Activated T-helper 17 cell treated with anti-CD3 and anti-CD28 coated beads, Interleukin-2, amount 50 U/mL, for 72 hours (primary cell): ENCODE measurements around the gene TAB2. TPM values are rescaled to one million over a fixed set of nuclear protein-coding genes. Genes with fewer than 3 reads are reported as not detected.
"Not testable (repeated sequence)": the region's sequence is repeated elsewhere in the genome, so short reads cannot be mapped to it uniquely, and the experiment has no call there.

Source experiments
- ATAC-seq: fragments of 150-1000 bp; cut with Tn5 transposase; replicated peaks from 2 replicates; pipeline ENCODE4 v1.10.0; 2021; ENCODE audit warnings: mild to moderate bottlenecking, moderate library complexity
- H3K27ac Mint-ChIP-seq: one replicate; pipeline ENCODE4 v1.8.0; 2022; ENCODE audit warnings: mixed read lengths
- H3K27me3 Mint-ChIP-seq: one replicate; pipeline ENCODE4 v1.8.0; 2022; ENCODE audit warnings: mixed read lengths
- H3K36me3 Mint-ChIP-seq: one replicate; pipeline ENCODE4 v1.8.0; 2022; ENCODE audit warnings: low read depth, mild to moderate bottlenecking, mixed read lengths
- H3K4me1 Mint-ChIP-seq: one replicate; pipeline ENCODE4 v1.8.0; 2022; ENCODE audit warnings: mixed read lengths
- H3K4me3 Mint-ChIP-seq: one replicate; pipeline ENCODE4 v1.8.0; 2022; ENCODE audit warnings: mild to moderate bottlenecking, mixed read lengths
- H3K9me3 Mint-ChIP-seq: one replicate; pipeline ENCODE4 v1.8.0; 2022; ENCODE audit warnings: mixed read lengths
- total RNA-seq, 2 donors: library from RNA; stranded (reverse); gene quantifications; one replicate each; pipeline ENCODE4 v1.2.3, GENCODE V29; 2022

Gene TAB2
- total RNA-seq, 2 donors from 2014 or later = 164 to 185 TPM

DNA sequence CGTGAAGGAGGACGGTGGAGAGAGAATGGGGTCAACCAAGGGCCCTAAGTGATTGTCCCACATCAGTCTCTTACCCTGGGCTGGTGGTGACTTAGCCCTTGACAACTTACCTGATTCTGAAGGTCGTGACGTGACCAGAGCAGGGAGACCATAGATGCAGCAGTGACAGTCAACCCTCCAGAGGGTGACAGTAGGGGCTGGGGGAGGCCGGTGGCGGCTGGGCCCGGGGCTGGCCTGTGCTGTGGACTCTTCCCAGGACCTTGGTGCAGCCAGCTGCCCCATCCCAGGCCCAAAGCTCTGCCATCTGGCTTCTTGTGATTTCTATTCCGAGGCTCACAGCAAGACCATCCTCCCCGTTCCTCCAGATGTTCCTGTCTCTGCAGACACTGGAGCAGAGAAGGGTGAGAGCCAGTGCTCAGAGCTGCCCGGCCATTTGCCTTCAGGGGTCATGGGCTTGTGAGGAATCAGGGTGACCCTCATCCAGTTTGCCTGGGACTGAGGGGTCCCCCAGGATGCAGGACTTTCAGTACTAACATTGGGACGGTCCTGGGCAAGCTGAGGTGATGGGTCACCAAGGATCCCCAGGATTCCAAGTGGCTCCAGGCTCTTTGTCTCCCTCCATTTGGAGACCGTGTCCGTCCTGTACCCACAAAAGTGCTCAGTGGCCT, 118.5 kb downstream of the TAB2 start:
- no peaks in the 10 kb centered on the region for H3K36me3 Mint-ChIP-seq
- no peak overlapping the region for H3K4me3 Mint-ChIP-seq
- peaks cover 23% of the 10 kb centered on the region for H3K4me1 Mint-ChIP-seq
- no peaks in the 10 kb centered on the region for H3K9me3 Mint-ChIP-seq
- H3K27ac Mint-ChIP-seq = no peak overlapping the region
- ATAC-seq = no peak
- H3K27me3 Mint-ChIP-seq = no peaks in the 10 kb centered on the region

DNA sequence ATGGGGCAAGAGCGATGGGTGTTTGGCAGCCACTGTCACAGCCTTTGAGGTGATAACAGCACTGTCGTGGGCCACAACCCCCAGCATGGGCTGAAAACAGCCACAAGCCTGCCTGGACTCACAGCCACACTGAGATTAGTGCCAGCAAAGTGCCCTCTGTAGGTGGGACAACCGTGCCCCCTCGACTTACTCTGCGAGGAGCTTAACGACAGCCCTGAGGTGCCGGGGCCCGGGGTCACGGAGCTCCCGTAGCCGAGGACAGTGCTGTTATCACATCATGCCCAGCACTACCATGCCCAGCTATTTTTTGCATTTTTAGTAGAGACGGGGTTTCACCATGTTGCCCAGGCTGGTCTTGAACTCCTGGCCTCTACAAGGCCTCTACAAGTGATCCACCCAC, 119.1 kb downstream of the TAB2 start:
- no peak overlapping the region for H3K27ac Mint-ChIP-seq
- no peaks in the 10 kb centered on the region for H3K36me3 Mint-ChIP-seq
- ATAC-seq = no peak
- peaks cover 26% of the 10 kb centered on the region for H3K4me1 Mint-ChIP-seq
- H3K9me3 Mint-ChIP-seq = no peaks in the 10 kb centered on the region
- H3K27me3 Mint-ChIP-seq = no peaks in the 10 kb centered on the region
- H3K4me3 Mint-ChIP-seq = no peak overlapping the region

DNA sequence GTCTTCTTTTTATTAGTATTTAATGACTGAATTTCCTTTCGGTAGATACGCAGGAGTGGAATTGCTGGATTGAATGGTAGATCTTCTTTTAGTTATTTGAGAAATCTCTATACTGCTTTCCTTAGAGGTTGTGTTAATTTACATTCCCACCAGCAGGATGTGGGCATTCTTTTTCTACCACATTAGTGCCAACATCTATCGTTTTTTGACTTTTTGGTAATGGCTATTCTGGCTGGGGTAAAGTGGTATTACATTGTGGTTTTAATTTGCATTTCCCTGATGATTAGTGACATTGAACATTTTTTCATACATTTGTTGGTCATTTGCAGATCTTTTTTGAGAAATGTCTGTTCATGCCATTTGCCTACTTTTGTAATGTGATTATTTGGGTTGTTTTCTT, 119.7 kb downstream of the TAB2 start:
- Mint-ChIP-seq H3K9me3 (no peaks in the 10 kb centered on the region), H3K36me3 (no peaks in the 10 kb centered on the region), H3K27me3 (no peaks in the 10 kb centered on the region), H3K4me3 (no peak overlapping the region), H3K4me1 (peaks cover 26% of the 10 kb centered on the region), H3K27ac (no peak overlapping the region)
- ATAC-seq = no peak

GRCh38 chr6:149438855-149439254, 121.3 kb downstream of the TAB2 start:
- ATAC-seq = peak; percentile 79
- Mint-ChIP-seq H3K9me3 (no peaks in the 10 kb centered on the region), H3K27ac (peak overlapping the region; percentile 17), H3K4me3 (peak overlapping the region; percentile 4), H3K27me3 (no peaks in the 10 kb centered on the region), H3K4me1 (peaks cover 35% of the 10 kb centered on the region), H3K36me3 (no peaks in the 10 kb centered on the region)

- Mint-ChIP-seq H3K4me1 (peaks cover 38% of the 10 kb centered on the region), H3K9me3 (no peaks in the 10 kb centered on the region), H3K36me3 (peaks cover 2% of the 10 kb centered on the region), H3K4me3 (peak overlapping the region; percentile 4), H3K27ac (peak overlapping the region; percentile 17), H3K27me3 (no peaks in the 10 kb centered on the region)
- no peak for ATAC-seq
These were observed 122.1 kb downstream of the TAB2 start for GRCh38 chr6:149439626-149440025.

GRCh38 chr6:149440735-149441671, 123.5 kb downstream of the TAB2 start:
- ATAC-seq = no peak
- H3K36me3 Mint-ChIP-seq = peaks cover 11% of the 10 kb centered on the region
- peaks cover 45% of the 10 kb centered on the region for H3K4me1 Mint-ChIP-seq
- H3K27me3 Mint-ChIP-seq = no peaks in the 10 kb centered on the region
- H3K9me3 Mint-ChIP-seq = no peaks in the 10 kb centered on the region
- H3K27ac Mint-ChIP-seq = no peak overlapping the region
- H3K4me3 Mint-ChIP-seq = no peak overlapping the region

- Mint-ChIP-seq H3K27ac (no peak overlapping the region), H3K27me3 (no peaks in the 10 kb centered on the region), H3K36me3 (peaks cover 18% of the 10 kb centered on the region), H3K4me1 (peaks cover 45% of the 10 kb centered on the region), H3K9me3 (no peaks in the 10 kb centered on the region), H3K4me3 (no peak overlapping the region)
- no peak for ATAC-seq
These were observed 124.2 kb downstream of the TAB2 start for GRCh38 chr6:149441740-149442139.

DNA sequence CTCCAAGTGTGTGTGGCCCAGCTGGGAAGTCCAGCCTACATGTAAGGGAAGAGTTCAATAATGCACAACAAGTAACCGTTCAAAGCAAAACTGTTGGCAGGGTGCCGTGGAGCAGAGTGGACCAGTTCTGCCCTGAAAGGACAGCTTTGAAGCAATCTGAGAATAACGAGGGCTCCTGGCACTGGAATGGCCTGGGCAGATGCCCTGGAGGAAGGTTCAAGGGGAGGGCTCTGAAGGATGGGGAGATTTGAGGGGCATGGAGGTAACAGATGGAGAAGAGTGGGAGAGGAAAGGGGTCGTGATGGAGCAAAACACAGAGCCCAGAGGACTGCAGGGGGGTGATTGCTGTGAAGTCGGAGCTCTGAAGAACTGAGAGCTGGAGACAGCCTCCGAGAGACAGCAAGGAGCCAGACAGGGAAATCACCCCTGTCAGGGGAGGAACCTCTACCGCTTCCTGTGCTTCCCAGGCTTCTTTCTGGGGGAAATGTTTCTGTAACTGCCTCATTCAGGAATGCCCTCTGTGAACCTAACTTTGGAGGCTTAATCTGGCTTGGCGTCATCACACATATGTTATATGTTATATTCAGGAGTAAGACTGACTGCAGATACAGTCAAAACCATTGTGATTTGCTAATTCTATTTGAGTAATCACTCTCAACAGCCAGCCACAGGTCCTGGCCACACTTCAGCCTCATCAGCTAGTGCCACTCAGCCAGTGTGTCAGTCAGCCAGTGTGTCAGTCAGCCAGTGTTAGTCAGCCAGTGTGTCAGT, 126.1 kb downstream of the TAB2 start:
- H3K9me3 Mint-ChIP-seq = no peaks in the 10 kb centered on the region
- peaks cover 39% of the 10 kb centered on the region for H3K4me1 Mint-ChIP-seq
- peak; percentile 27 for ATAC-seq
- H3K36me3 Mint-ChIP-seq = peaks cover 35% of the 10 kb centered on the region
- H3K27me3 Mint-ChIP-seq = no peaks in the 10 kb centered on the region
- peak overlapping the region; percentile 87 for H3K27ac Mint-ChIP-seq
- H3K4me3 Mint-ChIP-seq = no peak overlapping the region

- ATAC-seq = peak; percentile 10
- not testable (repeated sequence) for H3K27me3 Mint-ChIP-seq
These were observed 127.0 kb downstream of the TAB2 start for GRCh38 chr6:149444360-149445094.

GRCh38 chr6:149445095-149445466, 127.6 kb downstream of the TAB2 start:
- Mint-ChIP-seq H3K9me3 (no peaks in the 10 kb centered on the region), H3K36me3 (peaks cover 49% of the 10 kb centered on the region), H3K4me3 (peak overlapping the region; percentile 53), H3K27me3 (no peaks in the 10 kb centered on the region), H3K4me1 (peaks cover 33% of the 10 kb centered on the region), H3K27ac (peak overlapping the region; percentile 78)
- peak; percentile 69 for ATAC-seq

More at GRCh38 chr6:149444360-149445094, 127.0 kb downstream of the TAB2 start:
- peak overlapping the region; percentile 78 for H3K27ac Mint-ChIP-seq
- H3K4me3 Mint-ChIP-seq = peak overlapping the region; percentile 53
- peaks cover 35% of the 10 kb centered on the region for H3K4me1 Mint-ChIP-seq
- H3K36me3 Mint-ChIP-seq = peaks cover 44% of the 10 kb centered on the region
- not testable (repeated sequence) for H3K9me3 Mint-ChIP-seq

GRCh38 chr6:149445573-149445972, 128.1 kb downstream of the TAB2 start:
- Mint-ChIP-seq H3K27ac (peak overlapping the region; percentile 78), H3K9me3 (no peaks in the 10 kb centered on the region), H3K27me3 (no peaks in the 10 kb centered on the region), H3K4me3 (peak overlapping the region; percentile 53), H3K36me3 (peaks cover 54% of the 10 kb centered on the region), H3K4me1 (peaks cover 33% of the 10 kb centered on the region)
- peak; percentile 42 for ATAC-seq

GRCh38 chr6:149446791-149447376, 129.4 kb downstream of the TAB2 start:
- peak overlapping the region; percentile 80 for H3K27ac Mint-ChIP-seq

DNA sequence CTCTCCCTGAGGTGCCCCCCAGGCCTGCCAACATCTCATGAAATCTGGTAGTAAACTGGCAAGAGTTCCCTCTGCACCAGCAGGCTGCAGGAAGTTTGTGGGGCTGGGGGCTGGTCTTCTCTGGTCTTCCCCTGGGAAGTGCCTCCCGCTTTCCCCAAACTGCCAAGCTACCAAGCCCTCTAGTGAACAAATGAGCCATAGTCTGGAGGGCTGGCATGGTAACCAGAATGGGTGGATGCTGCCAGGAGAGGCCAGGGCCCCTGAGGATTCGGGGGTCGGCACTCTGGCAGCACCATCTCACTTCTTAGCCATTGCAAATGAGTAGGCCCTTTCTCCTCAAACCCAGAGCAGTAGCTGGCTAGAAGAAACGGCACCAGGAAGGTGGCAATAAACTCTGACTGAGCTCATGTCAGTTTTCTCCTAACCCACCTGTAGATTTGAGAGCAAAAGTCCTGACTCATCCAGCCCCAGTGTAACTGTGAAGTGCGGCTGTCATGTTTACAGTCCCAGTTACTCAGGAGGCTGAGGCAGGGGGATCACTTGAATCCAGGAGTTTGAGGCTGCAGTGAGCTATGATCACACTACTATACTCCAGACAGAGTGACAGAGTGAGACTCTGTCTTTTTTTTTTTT, 131.4 kb downstream of the TAB2 start:
- Mint-ChIP-seq H3K27ac (peak overlapping the region; percentile 73), H3K4me3 (no peak overlapping the region), H3K9me3 (no peaks in the 10 kb centered on the region), H3K36me3 (peaks cover 82% of the 10 kb centered on the region), H3K27me3 (no peaks in the 10 kb centered on the region), H3K4me1 (peaks cover 20% of the 10 kb centered on the region)
- ATAC-seq = peak; percentile 1

More at GRCh38 chr6:149446791-149447376, 129.4 kb downstream of the TAB2 start:
- no peaks in the 10 kb centered on the region for H3K9me3 Mint-ChIP-seq
- peaks cover 30% of the 10 kb centered on the region for H3K4me1 Mint-ChIP-seq
- no peaks in the 10 kb centered on the region for H3K27me3 Mint-ChIP-seq
- H3K4me3 Mint-ChIP-seq = peak overlapping the region; percentile 53
- H3K36me3 Mint-ChIP-seq = peaks cover 62% of the 10 kb centered on the region
- ATAC-seq = peak; percentile 4
